Smooth muscle cell of the brain vasculature (primary cell): ENCODE measurements around the gene CEP128.

Experiments
- DNase-seq: peaks from one replicate; pipeline ENCODE4 v3.0.0-alpha.2; 2012; ENCODE audit warnings: low read depth, low spot score

Gene CEP128

DNA sequence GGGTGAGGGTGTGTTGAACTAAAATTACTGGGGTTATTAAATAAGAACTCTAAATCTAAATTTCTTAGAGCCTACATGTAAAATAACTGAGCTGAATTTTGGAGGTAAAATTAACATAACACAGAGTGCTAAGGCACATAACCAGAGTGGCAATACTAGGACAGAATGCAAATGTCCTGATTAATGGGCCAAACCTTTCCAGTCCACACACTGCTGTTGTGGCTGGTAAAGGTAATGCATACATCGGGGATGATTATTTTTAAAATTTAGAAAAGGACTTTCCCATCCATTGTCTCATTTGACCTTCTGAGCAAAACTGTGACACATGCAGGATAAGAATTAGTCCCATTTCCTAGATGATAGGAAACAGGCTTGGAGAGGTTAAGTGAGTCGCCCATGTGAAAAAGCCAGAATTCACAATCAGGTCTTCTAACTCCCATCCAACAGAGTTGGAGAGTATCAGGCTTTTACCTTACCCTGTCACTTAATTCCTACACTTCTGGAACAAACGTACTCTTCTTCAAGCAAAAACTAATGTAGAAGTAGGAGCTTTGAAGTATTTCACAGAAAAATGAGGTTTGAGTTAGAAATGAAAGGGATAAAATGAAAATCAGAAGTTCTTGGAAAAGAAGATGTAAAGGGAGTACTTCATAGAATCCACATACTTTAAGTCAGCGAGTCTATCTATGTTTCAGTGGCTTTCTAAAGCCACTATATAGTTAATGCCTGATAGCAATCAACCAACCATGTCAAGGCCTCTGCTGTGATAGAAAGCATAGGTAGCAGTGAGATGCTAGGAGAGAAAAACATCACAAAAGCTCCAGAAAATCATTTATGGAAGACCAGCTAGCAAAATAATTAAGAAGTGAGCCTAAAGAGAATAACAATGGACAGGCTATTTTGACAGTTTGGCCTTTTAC is 395.3 kb downstream of the CEP128 start:
- DNase-seq: no peak

DNA sequence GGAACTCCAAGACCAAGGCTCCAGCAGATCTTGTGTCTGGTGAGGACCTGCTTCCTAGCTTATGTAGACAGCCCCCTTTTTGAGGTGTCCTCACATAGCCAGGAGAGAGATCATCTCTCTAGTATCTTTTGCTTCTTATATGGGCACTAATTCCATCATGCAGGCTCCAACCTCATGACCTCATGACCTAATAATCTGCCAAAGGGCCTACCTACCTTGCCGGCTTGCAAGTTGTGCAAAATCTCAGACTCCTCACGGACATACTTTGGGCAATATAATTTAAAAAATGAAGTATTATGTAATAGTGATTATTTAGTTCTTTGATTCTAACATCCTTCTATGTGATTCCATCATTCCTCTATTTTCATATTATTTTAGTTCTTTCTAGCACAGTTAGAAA is 397.2 kb downstream of the CEP128 start:
- no peak for DNase-seq

DNA sequence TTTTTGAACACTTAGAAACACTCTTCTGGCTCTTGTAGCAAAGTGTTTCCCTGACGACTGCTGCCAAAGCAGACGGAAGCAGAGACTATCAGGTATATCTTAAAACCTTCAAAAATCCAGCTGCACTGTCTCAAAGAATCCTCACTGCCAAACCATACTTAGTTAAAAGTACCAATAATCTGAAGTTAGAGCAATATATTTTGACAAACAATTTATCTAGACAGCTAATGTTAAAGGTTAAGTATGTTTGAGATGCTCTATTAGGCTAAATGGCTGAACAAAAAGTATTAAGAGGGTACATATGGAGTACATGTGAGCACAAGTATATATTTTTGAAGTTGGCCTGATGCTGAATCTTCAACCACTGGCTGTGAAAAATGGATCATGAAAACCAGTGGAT is 398.3 kb downstream of the CEP128 start:
- DNase-seq: no peak

DNA sequence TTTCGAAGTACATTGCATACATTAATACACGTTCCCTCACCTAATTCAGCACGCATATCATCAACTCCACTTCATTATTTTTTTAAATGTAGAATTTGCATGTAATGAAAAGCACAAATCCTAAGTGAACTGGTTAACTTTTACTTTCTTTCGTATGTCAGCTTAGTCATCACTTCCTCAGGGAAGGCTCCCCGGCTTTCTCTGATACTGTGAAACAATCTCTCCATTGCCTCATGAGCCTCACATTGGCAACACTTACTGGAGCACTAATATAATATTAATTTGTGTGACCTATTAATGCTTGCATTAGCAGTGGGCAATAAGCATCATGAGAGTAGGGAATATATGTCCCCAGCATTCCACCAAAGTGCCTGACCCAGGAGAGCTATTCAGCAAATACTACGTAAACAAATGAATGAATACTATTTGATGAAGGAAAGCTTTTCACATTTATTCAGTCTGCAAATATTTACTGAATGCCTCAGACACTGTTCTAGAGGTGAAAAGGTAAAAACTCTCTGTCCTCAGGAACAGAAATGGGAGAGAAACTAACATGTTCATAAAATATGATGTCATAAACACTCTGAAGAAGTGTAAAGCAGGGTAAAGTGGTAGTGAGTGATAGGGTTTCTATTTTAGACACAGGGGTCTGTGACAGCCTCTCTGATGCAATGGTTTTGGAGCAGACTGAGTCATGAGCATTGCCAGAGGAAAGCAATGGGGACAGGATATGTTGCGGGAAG is 402.7 kb downstream of the CEP128 start:
- no peak for DNase-seq

DNA sequence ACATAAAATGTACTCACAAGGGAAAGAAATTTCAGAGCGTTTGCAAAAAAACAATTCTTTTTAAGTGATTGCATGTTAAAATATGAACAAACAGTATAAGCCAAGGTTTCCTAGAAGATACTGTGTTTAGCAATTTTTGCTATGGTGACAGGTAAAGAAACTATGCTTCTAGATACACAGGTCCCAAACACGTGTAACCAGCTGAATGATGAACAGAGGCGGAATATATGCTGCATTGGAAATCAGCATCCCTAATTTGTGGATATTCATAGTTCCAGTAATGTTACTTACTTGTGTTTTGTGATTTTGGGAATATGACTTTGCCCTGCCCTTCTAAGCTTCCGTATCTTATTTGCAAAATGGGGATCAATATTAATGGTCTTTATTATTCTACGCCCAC is 403.9 kb downstream of the CEP128 start:
- DNase-seq: no peak

DNA sequence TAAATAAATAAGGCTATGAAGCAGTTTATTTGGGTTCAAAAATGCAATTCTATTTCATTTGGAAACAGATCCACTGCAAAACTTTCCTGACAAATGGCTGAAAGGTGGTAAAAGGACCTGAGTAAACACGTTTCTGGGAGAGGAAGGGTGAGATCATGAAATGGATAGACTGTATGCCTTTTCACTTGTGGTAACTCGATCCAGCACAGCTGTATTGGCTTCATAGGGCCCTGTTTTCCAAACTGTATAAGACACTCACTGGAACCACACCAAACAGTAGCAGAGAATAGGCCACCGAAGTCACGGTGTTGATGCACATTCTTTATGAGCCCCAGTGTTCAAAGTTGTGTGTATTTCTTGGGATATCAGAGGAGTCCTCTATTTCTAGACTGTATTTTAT is 405.1 kb downstream of the CEP128 start:
- no peak for DNase-seq

DNA sequence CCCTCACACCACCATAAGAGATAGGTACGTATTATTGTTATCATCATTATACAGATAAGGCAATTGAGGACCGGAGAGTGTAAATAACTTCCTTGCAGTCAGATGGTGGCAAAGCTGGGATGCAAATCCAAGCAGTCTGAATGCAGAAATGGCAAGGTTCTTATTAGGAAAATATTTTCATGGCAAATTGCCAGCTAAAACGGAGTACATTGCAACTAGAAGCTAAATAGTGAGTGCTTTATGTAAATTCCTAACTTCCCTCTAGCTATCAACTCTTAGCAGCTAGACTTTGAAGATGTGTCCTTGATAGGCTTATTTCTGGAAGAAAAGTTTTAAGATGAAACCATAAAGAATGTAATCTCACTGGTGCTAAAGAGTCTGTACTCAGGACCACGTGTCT is 406.4 kb downstream of the CEP128 start:
- no peak for DNase-seq

DNA sequence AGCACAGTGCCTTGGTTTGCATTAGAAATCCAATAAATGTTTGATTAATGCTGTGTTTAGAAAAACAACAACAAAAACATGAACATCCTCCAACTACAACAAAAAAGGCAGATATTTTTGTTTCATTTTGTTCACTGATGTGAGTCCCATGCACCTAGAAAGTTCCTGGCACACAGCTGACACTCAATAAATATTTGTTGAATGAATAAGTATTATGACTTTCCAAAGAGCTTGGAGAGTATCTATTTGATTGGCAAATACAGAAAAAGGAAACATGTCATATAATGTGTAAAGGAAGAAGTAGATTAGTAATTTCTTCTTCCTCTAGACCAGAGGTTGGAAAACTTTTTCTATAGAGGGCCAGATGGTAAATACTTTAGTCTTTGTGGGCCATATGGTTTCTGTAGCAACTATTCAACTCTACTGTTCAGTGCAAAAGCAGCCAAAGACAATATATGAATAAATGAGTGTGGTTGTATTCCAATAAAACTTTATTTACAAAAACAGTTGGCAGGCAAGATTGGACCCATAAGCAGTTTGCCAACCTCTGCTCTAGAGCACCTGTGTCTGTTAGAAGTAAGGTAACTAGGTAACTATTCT is 417.9 kb downstream of the CEP128 start:
- DNase-seq: no peak

DNA sequence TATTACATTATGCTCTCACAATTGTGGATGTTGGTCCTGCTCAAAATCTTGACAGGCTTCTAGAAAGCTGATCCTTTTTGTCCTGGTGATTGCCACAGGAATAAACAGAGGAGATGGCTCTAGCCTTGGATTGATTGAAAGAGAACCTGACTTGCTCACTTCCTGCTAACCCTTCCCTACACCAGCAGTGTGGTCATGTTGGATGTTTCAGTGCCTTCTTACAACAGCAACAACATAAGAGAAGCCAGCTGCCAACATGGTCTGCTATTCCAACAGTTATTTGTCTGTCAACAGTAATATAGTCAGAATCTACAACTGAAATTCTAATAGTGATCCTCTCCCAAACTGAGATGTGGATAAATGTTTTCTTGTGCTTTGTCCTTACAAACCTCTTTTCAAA is 418.6 kb downstream of the CEP128 start:
- no peak for DNase-seq

DNA sequence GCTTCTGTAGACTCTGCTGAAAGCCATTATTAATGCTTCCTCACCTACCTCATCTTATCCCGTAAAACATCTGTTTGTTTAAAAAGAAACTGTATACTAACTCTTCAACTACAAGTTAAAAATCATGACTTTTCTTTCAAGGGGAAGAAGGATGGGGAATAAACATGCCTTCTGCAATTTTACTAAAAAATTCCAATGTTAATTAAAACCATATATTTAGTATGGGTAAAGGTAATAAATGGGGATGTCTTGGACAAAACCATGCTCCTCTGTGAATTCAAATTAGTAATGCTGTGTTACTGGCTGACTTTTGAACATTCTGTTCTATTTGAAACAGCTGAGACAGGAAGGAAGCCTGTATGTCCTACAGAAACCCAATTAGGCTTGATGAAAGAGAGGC is 419.1 kb downstream of the CEP128 start:
- no peak for DNase-seq

DNA sequence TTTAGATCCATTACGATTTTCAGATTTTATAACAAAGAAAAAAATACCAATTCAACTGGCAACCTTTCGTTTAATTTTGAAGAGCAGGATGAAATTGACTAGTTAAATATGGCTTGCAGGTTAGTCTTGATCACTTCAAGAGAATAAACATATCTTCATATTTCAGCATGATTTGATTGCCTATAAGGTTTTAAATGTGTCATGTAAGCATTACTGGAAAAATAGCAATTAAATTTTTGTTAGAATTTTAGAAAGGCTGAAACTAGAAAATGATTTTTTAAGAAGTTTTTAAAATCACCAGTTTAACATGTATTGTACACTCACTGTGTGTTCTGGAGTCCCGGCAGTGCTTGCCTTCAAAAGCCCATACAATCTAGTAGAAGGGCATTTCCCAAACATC is 420.1 kb downstream of the CEP128 start:
- DNase-seq: no peak

DNA sequence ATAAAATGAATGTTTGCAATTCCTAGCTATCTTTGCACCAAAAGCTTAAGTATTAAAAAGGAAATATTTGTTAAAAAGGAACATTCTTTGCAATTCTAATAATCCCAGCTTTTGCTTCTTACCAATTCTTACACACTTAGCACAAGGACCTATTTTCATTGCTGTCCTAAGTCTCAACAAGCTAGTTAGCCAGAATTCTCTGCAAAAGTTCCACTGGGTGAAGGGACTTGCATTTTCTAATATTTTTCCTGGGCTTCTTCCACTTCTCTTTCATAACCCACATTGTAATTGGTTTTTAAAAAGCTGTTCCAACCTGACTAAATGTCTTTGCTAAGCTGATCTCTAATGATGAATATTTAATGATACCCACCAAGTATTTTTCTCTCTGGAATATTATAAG is 422.5 kb downstream of the CEP128 start:
- no peak for DNase-seq

DNA sequence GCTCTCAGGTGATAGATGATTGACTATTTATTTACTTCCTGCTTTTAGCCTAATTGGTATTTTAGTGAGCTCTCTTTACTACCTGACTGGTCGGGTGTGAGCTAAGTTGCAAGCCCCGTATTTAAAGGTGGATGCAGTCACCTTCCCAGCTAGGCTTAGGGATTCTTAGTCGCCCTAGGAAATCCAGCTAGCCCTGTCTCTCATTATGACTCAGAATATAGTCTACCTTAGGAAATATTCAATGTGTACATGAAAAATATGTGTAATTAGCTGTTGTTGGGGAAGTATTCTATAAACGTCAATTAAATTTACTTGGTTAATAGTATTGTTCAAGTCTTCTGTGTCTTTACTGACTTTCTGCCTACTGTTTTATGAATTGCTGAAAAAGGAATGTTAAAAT is 423.4 kb downstream of the CEP128 start:
- no peak for DNase-seq

DNA sequence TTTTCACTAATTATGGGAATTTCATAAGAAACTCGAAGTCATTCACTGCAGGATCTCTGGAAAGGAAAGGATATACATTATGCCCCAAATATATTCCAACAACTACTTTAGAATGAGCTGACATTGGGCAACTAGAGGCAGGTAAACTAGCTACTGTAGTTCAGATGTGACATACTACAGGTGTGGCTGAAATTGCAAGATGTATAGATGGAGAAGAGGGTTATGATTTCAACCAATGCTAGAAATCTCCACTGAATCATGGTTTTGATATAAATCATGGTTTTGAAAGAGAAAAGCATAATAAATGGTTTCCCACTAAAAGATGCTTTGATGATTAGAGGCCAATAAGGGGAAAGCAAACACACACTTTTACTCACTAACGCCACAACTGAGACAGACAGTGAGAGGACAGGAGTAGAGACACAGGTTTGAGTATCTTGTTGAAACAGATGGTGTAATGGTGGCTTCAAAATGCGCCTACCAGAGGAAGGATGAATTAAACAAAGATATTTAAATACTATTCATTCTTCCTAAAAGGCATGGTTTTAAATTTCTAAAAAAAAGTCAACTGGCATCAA is 434.2 kb downstream of the CEP128 start:
- DNase-seq: no peak

DNA sequence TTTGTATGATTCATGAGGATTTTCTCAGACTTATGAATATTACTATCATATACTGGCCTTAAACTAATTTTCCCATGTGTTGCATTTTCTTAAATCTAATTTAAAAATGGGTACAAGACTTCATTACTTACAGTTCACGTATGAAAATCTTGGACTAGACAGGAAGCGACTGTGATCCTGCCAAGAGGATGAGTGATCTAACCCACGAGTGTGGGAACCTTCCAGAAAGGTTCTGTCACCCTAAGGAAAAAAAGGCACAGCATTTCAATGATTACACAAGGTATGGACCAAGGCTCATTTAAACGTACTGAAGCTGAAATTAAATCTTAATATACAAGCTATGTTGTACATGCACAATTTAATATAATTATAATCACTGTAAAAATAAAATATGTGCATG is 436.8 kb downstream of the CEP128 start:
- DNase-seq: no peak

DNA sequence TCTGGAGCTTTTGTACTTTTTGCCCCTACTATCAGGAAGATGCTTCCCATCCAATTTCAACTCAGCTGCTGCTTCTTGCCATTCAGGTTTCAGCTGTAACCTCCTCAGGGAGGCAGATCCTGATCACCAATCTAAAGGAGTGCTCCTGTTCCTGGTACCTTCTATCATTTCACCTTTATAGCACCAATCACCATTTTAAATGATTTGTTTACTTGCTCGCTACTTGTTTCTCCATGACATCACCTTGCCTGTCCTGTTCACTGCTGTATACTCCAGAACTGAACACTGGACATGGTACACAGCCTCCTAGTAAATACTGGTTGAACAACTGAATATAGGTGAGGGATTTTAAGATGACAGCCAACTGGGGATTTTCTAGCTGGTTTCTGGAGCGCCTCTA is 443.0 kb downstream of the CEP128 start:
- DNase-seq: no peak

DNA sequence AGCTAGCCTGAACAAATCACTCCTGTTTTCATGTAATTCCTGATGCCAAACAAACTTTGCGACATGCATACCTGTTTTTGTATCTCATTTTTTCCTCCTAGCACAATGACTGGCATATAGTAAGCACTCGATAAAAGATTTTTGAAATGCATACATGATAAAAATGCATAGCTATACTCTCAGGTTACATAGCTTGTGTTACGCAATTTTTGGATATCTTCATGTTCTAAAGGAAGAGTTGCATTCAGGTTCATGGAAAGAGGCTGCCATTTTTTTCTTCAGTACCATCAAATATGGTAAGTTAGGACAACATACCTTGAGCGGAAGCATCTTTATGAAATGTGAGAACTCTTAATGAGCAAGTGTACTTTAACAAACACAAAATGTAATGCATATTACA is 445.4 kb downstream of the CEP128 start:
- no peak for DNase-seq

DNA sequence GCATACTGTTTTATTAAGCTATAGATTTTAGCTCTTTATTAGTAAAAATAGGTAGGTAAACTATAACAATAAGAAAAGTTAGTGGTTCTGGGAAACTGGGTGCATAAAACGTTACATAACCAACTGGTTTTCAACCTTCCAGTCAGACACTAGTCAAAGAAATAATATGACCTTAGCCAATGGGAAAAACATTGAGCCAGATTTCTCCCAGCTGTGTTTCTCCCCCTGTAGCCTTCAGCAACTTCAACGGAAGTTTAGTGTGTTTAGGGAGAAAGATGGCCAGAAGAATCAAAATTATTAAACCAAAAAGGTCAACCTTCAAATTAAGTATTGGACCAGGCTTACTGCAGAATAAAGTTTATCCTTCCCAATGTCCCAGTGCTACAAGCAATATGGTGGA is 446.8 kb downstream of the CEP128 start:
- no peak for DNase-seq

DNA sequence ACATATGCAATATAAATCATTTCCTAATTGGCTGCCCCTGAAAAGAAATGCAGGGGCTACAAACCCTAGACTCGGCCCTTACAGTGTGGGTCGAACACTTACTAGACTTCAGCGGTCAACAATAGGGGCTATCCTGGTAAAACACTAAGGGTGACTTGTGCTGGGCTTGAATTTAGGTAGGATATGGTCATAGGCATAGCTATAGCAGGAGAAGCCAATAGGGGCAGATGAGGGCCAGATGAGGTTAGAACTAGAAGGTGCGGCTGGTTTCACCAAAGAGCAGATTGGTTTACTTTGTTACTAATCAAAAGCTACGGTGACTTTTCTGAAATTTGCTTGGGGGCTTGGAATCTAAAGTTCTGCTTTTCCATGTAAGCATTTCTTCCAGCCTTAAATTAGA is 447.9 kb downstream of the CEP128 start:
- no peak for DNase-seq

DNA sequence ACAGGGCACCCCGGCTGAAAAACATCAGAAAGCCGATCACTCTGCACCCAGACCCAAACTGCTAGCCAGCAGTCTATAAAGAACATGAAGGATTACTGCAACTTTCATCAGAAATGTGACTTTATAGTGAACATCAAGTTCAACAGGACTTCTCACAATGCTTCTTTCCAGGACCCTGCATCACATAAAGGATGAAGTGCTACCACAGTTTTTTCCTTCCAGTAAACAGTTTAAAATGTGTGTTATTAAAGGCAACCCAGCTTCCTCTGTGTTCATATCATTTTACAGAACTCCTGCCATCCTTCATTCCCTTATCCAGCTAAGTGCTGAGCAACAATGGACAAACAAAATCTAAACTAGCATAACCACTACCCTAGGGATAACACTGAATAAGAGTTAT is 449.9 kb downstream of the CEP128 start:
- DNase-seq: no peak

DNA sequence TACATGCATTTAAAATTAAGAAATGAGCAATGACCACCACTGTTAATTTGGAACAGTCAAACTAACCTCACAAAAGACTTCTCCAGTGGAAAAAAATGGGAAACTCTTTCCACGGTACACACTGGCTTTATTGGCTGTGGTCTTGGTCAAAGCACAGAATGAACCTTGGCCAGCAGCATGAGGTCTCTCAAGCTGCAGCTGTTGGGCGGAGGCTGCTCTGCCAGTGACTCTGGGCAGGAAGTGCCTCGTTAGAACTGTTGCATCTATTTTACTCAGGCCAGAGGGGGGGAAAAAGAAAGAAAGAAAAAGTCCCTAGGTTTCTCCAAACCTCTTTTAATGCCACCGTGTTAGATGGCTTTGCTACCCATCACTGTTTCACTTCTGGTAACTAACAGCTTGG is 450.4 kb downstream of the CEP128 start:
- DNase-seq: peak; percentile 46

DNA sequence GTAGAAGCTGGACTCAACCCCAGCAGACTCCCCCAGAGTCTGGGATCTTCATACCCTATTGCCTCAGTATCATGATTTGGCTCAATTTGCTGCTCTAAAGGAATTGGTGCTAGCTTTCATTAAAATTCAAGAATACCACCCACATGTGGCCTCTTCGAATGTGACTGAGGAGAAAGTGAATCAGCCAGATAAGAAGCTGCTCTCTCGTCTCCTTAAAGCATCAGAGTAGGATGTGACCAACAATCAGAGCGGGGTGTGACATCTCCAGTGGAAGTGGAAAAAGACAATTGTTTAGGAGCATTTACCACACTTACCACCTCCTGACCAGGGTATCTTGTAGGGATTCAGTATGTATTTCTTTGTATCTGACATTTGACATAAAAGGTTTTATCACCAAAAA is 452.0 kb downstream of the CEP128 start:
- no peak for DNase-seq
